Neural cell (in vitro differentiated cells): Measurements from ENCODE around the gene KCNMB4.

Experiments
- CTCF ChIP-seq: fragments of 450-650 bp; IDR thresholded peaks from 2 replicates; pipeline ENCODE4 v1.5.1; 2014; ENCODE audit warnings: antibody characterized with exemption, mild to moderate bottlenecking, moderate library complexity; ENCODE audit not compliant: poor library complexity, severe bottlenecking
- EP300 ChIP-seq: fragments of 450-650 bp; conservative IDR thresholded peaks from 2 replicates; pipeline ENCODE4 v1.6.1; 2014; ENCODE audit warnings: antibody characterized with exemption, mild to moderate bottlenecking, moderate library complexity; ENCODE audit not compliant: poor library complexity, severe bottlenecking
- EZH2 ChIP-seq: fragments of 200-600, 300-800 bp; shearing (Covaris generic), sonication (generic); IDR thresholded peaks from 2 replicates; pipeline ENCODE4 v1.6.1; 2014; ENCODE audit warnings: antibody characterized with exemption, low read length, borderline replicate concordance, mild to moderate bottlenecking; ENCODE audit not compliant: insufficient read depth, poor library complexity, severe bottlenecking
- MXI1 ChIP-seq: fragments of 450-650 bp; conservative IDR thresholded peaks from 2 replicates; pipeline ENCODE4 v1.6.1; 2014; ENCODE audit warnings: antibody characterized with exemption, mild to moderate bottlenecking; ENCODE audit not compliant: poor library complexity, severe bottlenecking
- POLR2AphosphoS5 ChIP-seq: IDR thresholded peaks from 2 replicates; pipeline ENCODE4 v1.6.1; 2012
- RAD21 ChIP-seq: fragments of 450-650 bp; conservative IDR thresholded peaks from 2 replicates; pipeline ENCODE4 v1.6.1; 2014; ENCODE audit warnings: antibody characterized with exemption, mild to moderate bottlenecking, moderate library complexity
- SMC3 ChIP-seq: fragments of 450-650 bp; conservative IDR thresholded peaks from 2 replicates; pipeline ENCODE4 v1.6.1; 2014; ENCODE audit warnings: antibody characterized with exemption, mild to moderate bottlenecking, moderate library complexity; ENCODE audit not compliant: poor library complexity
- TAF1 ChIP-seq: IDR thresholded peaks from 2 replicates; pipeline ENCODE4 v1.6.1; 2012; ENCODE audit warnings: low read depth
- TF ChIP-seq, protein P1 (sequence below): IDR thresholded peaks from 2 replicates; pipeline ENCODE4 v1.6.1; 2012; ENCODE audit warnings: borderline replicate concordance

- TF ChIP-seq CTCF (no peak), EZH2 (no peak), RAD21 (no peak), SMC3 (no peak), EP300 (no peak), POLR2AphosphoS5 (no peak), TAF1 (no peak), MXI1 (no peak)
- TF ChIP-seq, protein P1, sequence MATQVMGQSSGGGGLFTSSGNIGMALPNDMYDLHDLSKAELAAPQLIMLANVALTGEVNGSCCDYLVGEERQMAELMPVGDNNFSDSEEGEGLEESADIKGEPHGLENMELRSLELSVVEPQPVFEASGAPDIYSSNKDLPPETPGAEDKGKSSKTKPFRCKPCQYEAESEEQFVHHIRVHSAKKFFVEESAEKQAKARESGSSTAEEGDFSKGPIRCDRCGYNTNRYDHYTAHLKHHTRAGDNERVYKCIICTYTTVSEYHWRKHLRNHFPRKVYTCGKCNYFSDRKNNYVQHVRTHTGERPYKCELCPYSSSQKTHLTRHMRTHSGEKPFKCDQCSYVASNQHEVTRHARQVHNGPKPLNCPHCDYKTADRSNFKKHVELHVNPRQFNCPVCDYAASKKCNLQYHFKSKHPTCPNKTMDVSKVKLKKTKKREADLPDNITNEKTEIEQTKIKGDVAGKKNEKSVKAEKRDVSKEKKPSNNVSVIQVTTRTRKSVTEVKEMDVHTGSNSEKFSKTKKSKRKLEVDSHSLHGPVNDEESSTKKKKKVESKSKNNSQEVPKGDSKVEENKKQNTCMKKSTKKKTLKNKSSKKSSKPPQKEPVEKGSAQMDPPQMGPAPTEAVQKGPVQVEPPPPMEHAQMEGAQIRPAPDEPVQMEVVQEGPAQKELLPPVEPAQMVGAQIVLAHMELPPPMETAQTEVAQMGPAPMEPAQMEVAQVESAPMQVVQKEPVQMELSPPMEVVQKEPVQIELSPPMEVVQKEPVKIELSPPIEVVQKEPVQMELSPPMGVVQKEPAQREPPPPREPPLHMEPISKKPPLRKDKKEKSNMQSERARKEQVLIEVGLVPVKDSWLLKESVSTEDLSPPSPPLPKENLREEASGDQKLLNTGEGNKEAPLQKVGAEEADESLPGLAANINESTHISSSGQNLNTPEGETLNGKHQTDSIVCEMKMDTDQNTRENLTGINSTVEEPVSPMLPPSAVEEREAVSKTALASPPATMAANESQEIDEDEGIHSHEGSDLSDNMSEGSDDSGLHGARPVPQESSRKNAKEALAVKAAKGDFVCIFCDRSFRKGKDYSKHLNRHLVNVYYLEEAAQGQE, result no peak
Measured at GRCh38 chr12:70402597-70402996, 36.5 kb downstream of the KCNMB4 start.
